DMS153 treated with DMSO at 0.1 percent for 48 hours (cell line): ENCODE measurements around the gene TMEM129.

Experiments used
- DNase-seq: peaks from one replicate; lab custom pipeline; 2025; ENCODE audit not compliant: unreplicated experiment; lab: John Stamatoyannopoulos, UW

Gene TMEM129

GRCh38 chr4:1722551-1723118 is 1.5 kb upstream of the TMEM129 start:
- DNase-seq: no peak

- no peak for DNase-seq
Measured at GRCh38 chr4:1721666-1722550, 785 bp upstream of the TMEM129 start.

- no peak for DNase-seq
Measured at GRCh38 chr4:1720163-1720983, 750 bp downstream of the TMEM129 start.

GRCh38 chr4:1718095-1718850 is 2.9 kb downstream of the TMEM129 start:
- no peak for DNase-seq

- no peak for DNase-seq
Measured at GRCh38 chr4:1717129-1718094, 3.7 kb downstream of the TMEM129 start.

GRCh38 chr4:1716065-1716945 is 4.8 kb downstream of the TMEM129 start:
- DNase-seq: no peak

GRCh38 chr4:1715002-1715758 is 5.9 kb downstream of the TMEM129 start:
- DNase-seq: no peak

- DNase-seq: no peak
Measured at GRCh38 chr4:1714303-1715001, 6.7 kb downstream of the TMEM129 start.

GRCh38 chr4:1713003-1713851 is 7.9 kb downstream of the TMEM129 start:
- no peak for DNase-seq

- peak; percentile 56 for DNase-seq
Measured at GRCh38 chr4:1712216-1713002, 8.7 kb downstream of the TMEM129 start, which contains the start of gene SLBP. TSS of gene SLBP (minus strand) at chr4:1712319. CDS start at chr4:1712188, 131 bp downstream.

- DNase-seq: no peak
Measured at GRCh38 chr4:1711571-1712215, 9.4 kb downstream of the TMEM129 start.

GRCh38 chr4:1711055-1711570 is 10.0 kb downstream of the TMEM129 start:
- DNase-seq: no peak

GRCh38 chr4:1708581-1708980 is 12.5 kb downstream of the TMEM129 start:
- no peak for DNase-seq

- no peak for DNase-seq
Measured at GRCh38 chr4:1706358-1706757, 14.8 kb downstream of the TMEM129 start.

- DNase-seq: no peak
Measured at GRCh38 chr4:1705732-1706131, 15.4 kb downstream of the TMEM129 start.
